WI38 (cell line): ENCODE data around the gene UHMK1.

Experiments used
- H3K4me3 ChIP-seq: 2 replicates; pipeline ENCODE4 v1.5.1; 2011; ENCODE audit warnings: low read depth, mild to moderate bottlenecking, control low read depth, low read length
- TF ChIP-seq, protein P1 (sequence below): IDR thresholded peaks from 2 replicates; pipeline ENCODE4 v1.5.1; 2012; ENCODE audit warnings: low read depth, mild to moderate bottlenecking, control low read depth, low read length

The UHMK1 gene

DNA sequence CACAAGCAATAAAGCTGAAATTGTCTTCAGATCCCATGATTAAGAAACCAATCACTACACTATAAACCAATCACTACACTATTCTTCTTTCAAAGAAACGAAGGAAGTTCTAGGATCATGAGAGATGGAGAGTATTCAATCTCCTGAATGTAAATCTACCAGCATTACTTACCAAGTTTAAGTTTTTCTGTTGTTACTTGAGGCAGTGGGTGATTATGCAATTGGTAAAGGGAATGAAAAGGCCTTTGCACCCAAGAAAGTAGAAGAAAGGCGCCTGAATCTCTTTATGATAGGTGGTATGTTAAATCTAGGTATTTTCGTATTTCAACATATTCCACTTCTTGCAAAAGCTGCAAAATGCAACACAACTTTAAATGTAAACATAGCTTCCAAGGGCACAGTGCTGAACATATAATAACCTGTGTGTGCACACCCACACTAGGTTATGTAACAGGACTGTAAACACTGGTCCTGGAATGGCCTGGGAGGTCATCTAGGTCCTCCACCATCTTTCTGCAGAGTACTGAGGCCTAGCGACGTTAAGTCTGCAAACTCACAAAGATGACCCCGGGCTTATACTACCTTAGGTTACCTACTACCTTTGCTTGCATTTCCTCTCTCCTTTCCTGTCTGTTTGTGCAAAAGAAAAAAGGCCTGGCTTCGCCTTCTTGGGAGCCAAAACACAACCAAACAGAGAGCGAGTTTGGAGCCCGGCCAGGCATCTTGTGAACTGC lies 62.9 kb downstream of the UHMK1 start:
- TF ChIP-seq, protein P1, sequence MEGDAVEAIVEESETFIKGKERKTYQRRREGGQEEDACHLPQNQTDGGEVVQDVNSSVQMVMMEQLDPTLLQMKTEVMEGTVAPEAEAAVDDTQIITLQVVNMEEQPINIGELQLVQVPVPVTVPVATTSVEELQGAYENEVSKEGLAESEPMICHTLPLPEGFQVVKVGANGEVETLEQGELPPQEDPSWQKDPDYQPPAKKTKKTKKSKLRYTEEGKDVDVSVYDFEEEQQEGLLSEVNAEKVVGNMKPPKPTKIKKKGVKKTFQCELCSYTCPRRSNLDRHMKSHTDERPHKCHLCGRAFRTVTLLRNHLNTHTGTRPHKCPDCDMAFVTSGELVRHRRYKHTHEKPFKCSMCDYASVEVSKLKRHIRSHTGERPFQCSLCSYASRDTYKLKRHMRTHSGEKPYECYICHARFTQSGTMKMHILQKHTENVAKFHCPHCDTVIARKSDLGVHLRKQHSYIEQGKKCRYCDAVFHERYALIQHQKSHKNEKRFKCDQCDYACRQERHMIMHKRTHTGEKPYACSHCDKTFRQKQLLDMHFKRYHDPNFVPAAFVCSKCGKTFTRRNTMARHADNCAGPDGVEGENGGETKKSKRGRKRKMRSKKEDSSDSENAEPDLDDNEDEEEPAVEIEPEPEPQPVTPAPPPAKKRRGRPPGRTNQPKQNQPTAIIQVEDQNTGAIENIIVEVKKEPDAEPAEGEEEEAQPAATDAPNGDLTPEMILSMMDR = no peak
- H3K4me3 ChIP-seq = peak overlapping the region; percentile 92

DNA sequence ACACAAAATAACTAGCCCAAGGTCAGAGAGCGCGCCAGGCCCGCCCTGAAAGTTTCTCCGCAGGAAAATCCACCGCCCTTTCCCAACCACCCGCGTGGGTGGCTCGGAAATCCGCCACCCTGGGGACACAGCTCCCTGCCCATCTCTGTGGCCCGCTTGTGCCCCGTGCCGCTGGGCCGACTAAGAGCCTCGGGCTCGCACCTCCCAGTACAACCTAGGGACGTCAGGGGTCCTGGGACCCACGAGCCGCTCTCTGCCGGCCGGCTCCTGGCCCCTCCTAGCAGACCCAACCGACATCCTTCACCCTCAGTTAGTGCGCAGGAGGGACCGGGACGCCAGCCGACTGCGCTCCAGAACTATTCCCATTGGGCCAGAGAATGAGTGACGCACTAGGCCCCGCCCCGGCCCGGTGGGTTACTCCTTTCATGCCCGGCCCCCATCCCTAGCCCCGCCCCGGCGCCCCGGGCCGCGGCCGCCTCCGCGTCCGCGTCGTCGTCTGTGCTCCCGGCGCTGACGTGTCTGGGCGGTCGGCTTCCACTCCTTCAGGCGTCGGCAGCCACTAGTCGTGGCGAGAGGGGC lies 63.5 kb downstream of the UHMK1 start:
- TF ChIP-seq, protein P1 = no peak

DNA sequence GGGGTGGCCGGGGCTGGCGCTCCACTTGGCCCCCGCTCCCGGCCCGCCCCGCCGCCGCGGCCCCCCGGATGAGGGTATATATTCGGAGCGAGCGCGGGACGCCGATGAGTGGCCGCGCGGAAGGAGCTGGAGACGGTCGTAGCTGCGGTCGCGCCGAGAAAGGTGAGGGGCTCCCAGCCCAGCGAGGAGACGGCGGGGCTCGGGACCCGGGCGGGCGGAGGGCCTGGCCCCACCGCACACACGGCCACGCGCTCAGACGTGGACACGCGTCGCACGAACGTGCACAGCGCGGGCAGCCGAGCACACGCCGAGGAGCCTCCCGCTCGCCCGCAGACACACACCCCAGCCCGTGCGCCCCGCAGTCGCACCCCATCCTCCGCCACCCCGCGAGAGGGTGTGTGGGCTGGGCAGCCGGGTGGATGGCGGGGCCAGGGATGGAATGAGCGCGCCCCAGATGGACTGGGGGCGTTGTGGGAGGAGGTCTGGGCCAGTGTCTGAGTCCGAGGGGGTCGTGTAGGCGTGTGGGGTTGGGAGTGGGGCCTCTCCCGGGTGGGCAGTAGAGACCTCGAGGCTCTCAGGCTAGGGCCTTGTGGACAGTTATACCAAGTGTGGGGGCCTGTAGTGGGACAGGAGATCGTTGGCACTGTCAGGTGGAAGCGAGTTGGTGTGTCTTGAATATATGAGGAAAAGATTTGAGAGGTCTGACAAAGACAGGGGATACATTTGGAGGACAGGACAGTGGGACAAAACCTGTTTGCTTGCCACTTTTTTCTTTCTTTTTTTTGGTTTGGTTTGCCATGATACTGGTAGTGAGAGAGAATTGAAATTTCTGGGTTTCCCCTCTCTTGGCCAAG lies 64.2 kb downstream of the UHMK1 start, which contains the start of gene UAP1:
Gene UAP1 (plus strand): TSS at position 107 of the 854 bp plus-strand sequence. CDS start 4,347 bp downstream, outside the sequence.
- H3K4me3 ChIP-seq = peak within 1 kb of the TSS; percentile 92
- TF ChIP-seq, protein P1 = no peak

More for the DNA sequence above, 63.5 kb downstream of the UHMK1 start:
- H3K4me3 ChIP-seq = peak overlapping the region; percentile 92

DNA sequence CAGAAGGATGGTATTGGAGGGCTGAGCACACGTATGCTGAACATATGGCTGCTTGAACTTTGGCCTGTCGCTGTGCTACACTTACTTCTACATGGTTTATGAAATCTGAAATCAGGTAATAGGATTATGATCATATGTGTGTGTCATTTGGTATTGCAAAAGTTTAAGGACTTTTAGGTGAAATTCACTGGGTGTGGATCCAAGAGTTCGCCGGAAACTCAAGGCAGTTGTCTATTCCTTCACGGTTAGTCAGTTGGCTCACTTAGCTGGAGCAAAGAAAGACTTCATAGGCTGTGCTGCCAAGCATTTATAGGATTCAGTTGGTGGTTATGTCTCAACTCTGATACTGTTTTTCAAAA lies 64.8 kb downstream of the UHMK1 start:
- H3K4me3 ChIP-seq = peak overlapping the region; percentile 92
- TF ChIP-seq, protein P1 = no peak

DNA sequence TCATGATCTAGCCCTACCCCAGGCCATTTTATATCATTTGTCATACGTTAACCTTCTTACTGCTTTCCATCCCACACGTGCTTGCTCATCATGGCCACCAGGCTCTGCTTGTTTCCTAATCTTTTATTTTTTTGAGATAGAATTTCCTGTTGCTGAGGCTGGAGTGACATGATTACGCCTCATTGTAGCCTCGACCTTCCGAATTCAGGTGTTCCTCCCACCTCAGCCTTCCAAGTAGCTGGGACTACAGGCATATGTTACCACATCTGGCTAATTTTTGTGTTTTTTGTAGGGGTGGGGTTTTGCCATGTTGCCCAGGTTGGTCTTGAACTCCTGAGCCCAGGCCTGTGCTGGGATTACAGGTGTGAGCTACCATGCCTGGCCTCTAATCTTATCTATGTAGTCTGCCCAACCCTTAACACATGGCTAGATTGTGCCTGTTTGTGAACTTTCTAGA lies 67.2 kb downstream of the UHMK1 start:
- TF ChIP-seq, protein P1 = no peak
- peak overlapping the region; percentile 92 for H3K4me3 ChIP-seq

DNA sequence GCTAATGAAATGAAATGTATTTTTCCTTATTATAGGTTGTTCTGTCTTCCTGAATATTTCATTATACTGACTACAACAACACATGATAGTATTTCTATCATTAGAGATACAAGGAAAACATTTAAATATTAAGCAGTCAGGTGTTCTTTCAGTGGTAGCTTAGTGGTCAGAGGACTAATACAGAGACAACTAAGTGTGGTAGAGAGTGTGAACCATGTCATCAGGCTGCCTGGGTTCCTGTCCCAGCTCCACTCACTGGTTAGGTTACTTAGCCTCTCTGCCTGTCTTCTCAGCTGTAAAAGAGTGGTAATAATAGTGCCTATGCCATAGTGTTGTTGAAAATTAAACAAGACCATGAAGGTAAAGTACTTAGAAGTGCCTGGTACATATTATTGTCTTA lies 67.8 kb downstream of the UHMK1 start:
- TF ChIP-seq, protein P1 = no peak
- H3K4me3 ChIP-seq = no peak overlapping the region
